ENCODE measurements around the gene PDE10A. TPM values are rescaled to one million over a fixed set of nuclear protein-coding genes. Genes with fewer than 3 reads are reported as not detected.

Gene PDE10A
- total and polyA plus RNA-seq, 2 of the 13 experiments (the other 11 are each of a cell fraction or from before 2014, with no cell fraction given): not detected

- TF ChIP-seq RBM22 (optimal IDR thresholded peaks at IDR 0.05; ENCODE audit: low read length) (no peak), MXD4 (CRISPR knock-in tag; IDR thresholded peaks at IDR 0.05) (no peak), HDAC1 (CRISPR knock-in tag; IDR thresholded peaks at IDR 0.05) (no peak), ZNF512B (CRISPR knock-in tag; IDR thresholded peaks at IDR 0.05; ENCODE audit: borderline replicate concordance) (no peak), RBAK (CRISPR knock-in tag; IDR thresholded peaks at IDR 0.05) (no peak), PATZ1 (CRISPR knock-in tag; IDR thresholded peaks at IDR 0.05) (no peak), SNAPC5 (CRISPR knock-in tag; IDR thresholded peaks at IDR 0.05; ENCODE audit: borderline replicate concordance) (no peak), ZFP82 (CRISPR knock-in tag; IDR thresholded peaks at IDR 0.05; ENCODE audit: borderline replicate concordance) (no peak), ETV5 (CRISPR knock-in tag; IDR thresholded peaks at IDR 0.05; ENCODE audit: borderline replicate concordance) (no peak), BRF2 (CRISPR knock-in tag; IDR thresholded peaks at IDR 0.05) (no peak)
Observed at GRCh38 chr6:165704045-165704748, 41.2 kb upstream of the PDE10A start (continued).

Measured in HepG2 (cell line).